Neural cell (in vitro differentiated cells): ENCODE measurements around the gene APOA1.

Source experiments
- CTCF ChIP-seq: fragments of 450-650 bp; IDR thresholded peaks from 2 replicates; pipeline ENCODE4 v1.5.1; 2014; ENCODE audit warnings: antibody characterized with exemption, mild to moderate bottlenecking, moderate library complexity; ENCODE audit not compliant: poor library complexity, severe bottlenecking
- EP300 ChIP-seq: fragments of 450-650 bp; conservative IDR thresholded peaks from 2 replicates; pipeline ENCODE4 v1.6.1; 2014; ENCODE audit warnings: antibody characterized with exemption, mild to moderate bottlenecking, moderate library complexity; ENCODE audit not compliant: poor library complexity, severe bottlenecking
- EZH2 ChIP-seq: fragments of 200-600, 300-800 bp; shearing (Covaris generic), sonication (generic); IDR thresholded peaks from 2 replicates; pipeline ENCODE4 v1.6.1; 2014; ENCODE audit warnings: antibody characterized with exemption, low read length, borderline replicate concordance, mild to moderate bottlenecking; ENCODE audit not compliant: insufficient read depth, poor library complexity, severe bottlenecking
- POLR2AphosphoS5 ChIP-seq: IDR thresholded peaks from 2 replicates; pipeline ENCODE4 v1.6.1; 2012
- RAD21 ChIP-seq: fragments of 450-650 bp; conservative IDR thresholded peaks from 2 replicates; pipeline ENCODE4 v1.6.1; 2014; ENCODE audit warnings: antibody characterized with exemption, mild to moderate bottlenecking, moderate library complexity
- REST ChIP-seq: IDR thresholded peaks from 2 replicates; pipeline ENCODE4 v1.6.1; 2012; ENCODE audit warnings: borderline replicate concordance
- SMC3 ChIP-seq: fragments of 450-650 bp; conservative IDR thresholded peaks from 2 replicates; pipeline ENCODE4 v1.6.1; 2014; ENCODE audit warnings: antibody characterized with exemption, mild to moderate bottlenecking, moderate library complexity; ENCODE audit not compliant: poor library complexity

GRCh38 chr11:116849486-116849885, 12.1 kb upstream of the APOA1 start:
- TF ChIP-seq EP300 (no peak), CTCF (no peak), POLR2AphosphoS5 (no peak), REST (no peak), EZH2 (no peak), SMC3 (no peak), RAD21 (no peak)
